SK-N-SH (cell line): Measurements from ENCODE around the gene TAB2. TPM values are rescaled to one million over a fixed set of nuclear protein-coding genes. Genes with fewer than 3 reads are reported as not detected.
"Not testable (repeated sequence)": the region's sequence is repeated elsewhere in the genome, so short reads cannot be mapped to it uniquely, and the experiment has no call there.

ENCODE experiments used
- CTCF ChIA-PET: fragments of 300-600, 350-600 bp; formaldehyde crosslinking; extraction: SDS; loops from one replicate; lab custom pipeline; 2021; lab: Yijun Ruan, JAX
- POLR2A ChIA-PET: fragments of 350-600 bp; sonication (Branson Sonifier 250); formaldehyde crosslinking; extraction: SDS; loops from one replicate; lab custom pipeline; 2020; ENCODE audit warnings: antibody characterized with exemption, inconsistent platforms; lab: Yijun Ruan, JAX
- DNase-seq: peaks from one replicate; pipeline ENCODE4 v3.0.0; 2012
- H2AFZ ChIP-seq: fragments of 200-600 bp; sonication (generic); 2 replicates; pipeline ENCODE4 v1.8.1; 2016; ENCODE audit warnings: antibody characterized with exemption, mild to moderate bottlenecking, low read depth
- H3F3A ChIP-seq: fragments of 200-600 bp; sonication (generic); replicated peaks from 2 replicates; pipeline ENCODE3; 2016; ENCODE audit warnings: antibody characterized with exemption, mild to moderate bottlenecking; ENCODE audit not compliant: insufficient read depth
- H3K27ac ChIP-seq, 2 experiments: fragments of 200-500 bp in 1 of 2; fragments of 200-600 bp in 1 of 2; sonication (Bioruptor generic) in 1 of 2; sonication (generic), shearing (Covaris generic) in 1 of 2; 2 replicates each; pipeline versions ENCODE4 v1.5.1 to v1.6.1; 2014 to 2016; ENCODE audit warnings: low read depth in 2 of 2, inconsistent platforms in 1 of 2, low read length in 1 of 2, mild to moderate bottlenecking in 1 of 2, mixed read lengths in 1 of 2
- H3K27me3 ChIP-seq: fragments of 200-600 bp; sonication (generic), shearing (Covaris generic); 2 replicates; pipeline ENCODE4 v1.6.1; 2016; ENCODE audit warnings: mixed run types; ENCODE audit not compliant: insufficient read depth
- H3K36me3 ChIP-seq, 2 experiments: fragments of 200-500 bp in 1 of 2; fragments of 200-600 bp in 1 of 2; sonication (Bioruptor generic) in 1 of 2; sonication (generic) in 1 of 2; replicated peaks in 1 of 2; 2 replicates each; pipeline versions ENCODE3 to v1.5.1; 2014 to 2016; ENCODE audit warnings: low read length in 1 of 2, mild to moderate bottlenecking in 1 of 2; ENCODE audit not compliant: insufficient read depth in 2 of 2, control insufficient read depth in 1 of 2
- H3K4me1 ChIP-seq, 2 experiments: fragments of 200-500 bp in 1 of 2; fragments of 200-600 bp in 1 of 2; sonication (Bioruptor generic) in 1 of 2; sonication (generic), shearing (Covaris generic) in 1 of 2; 2 replicates each; pipeline versions ENCODE4 v1.5.1 to v1.6.1; 2014 to 2016; ENCODE audit warnings: low read depth in 1 of 2, low read length in 1 of 2, mixed run types in 1 of 2; ENCODE audit not compliant: insufficient read depth in 2 of 2, control insufficient read depth in 1 of 2
- H3K4me2 ChIP-seq: fragments of 200-600 bp; sonication (generic), shearing (Covaris generic); 2 replicates; pipeline ENCODE4 v1.6.1; 2017; ENCODE audit warnings: mixed run types
- H3K4me3 ChIP-seq, 2 experiments: fragments of 200-500 bp in 1 of 2; fragments of 200-600 bp in 1 of 2; sonication (Bioruptor generic) in 1 of 2; sonication (generic), shearing (Covaris generic) in 1 of 2; 2 replicates each; pipeline versions ENCODE4 v1.5.1 to v1.8.1; 2014 to 2016; ENCODE audit warnings: low read depth in 2 of 2, inconsistent platforms in 1 of 2, low read length in 1 of 2, mild to moderate bottlenecking in 1 of 2, mixed read lengths in 1 of 2, moderate library complexity in 1 of 2
- H3K79me2 ChIP-seq: fragments of 200-600 bp; sonication (generic); 2 replicates; pipeline ENCODE4 v1.8.1; 2017; ENCODE audit warnings: mild to moderate bottlenecking; ENCODE audit not compliant: insufficient read depth
- H3K9ac ChIP-seq: fragments of 200-600 bp; sonication (generic); 2 replicates; pipeline ENCODE4 v1.6.1; 2017; ENCODE audit warnings: mixed run types
- H3K9me2 ChIP-seq: fragments of 200-600 bp; sonication (generic); 2 replicates; pipeline ENCODE4 v1.6.1; 2017; ENCODE audit warnings: mixed run types
- H3K9me3 ChIP-seq: fragments of 200-600 bp; sonication (generic); 2 replicates; pipeline ENCODE4 v1.6.1; 2017; ENCODE audit warnings: mixed run types, mild to moderate bottlenecking, moderate library complexity
- H4K20me1 ChIP-seq: fragments of 200-600 bp; sonication (generic); 2 replicates; pipeline ENCODE4 v1.6.1; 2017; ENCODE audit warnings: mild to moderate bottlenecking, mixed run types; ENCODE audit not compliant: insufficient read depth
- CHD2 ChIP-seq: fragments of 150-350 bp; IDR thresholded peaks from 2 replicates; pipeline ENCODE4 v1.6.1; 2018; ENCODE audit warnings: low read length; ENCODE audit not compliant: partially characterized antibody
- FOSL2 ChIP-seq: IDR thresholded peaks from 2 replicates; pipeline ENCODE4 v1.4.0; 2012; ENCODE audit warnings: low read depth, mild to moderate bottlenecking, moderate library complexity, borderline replicate concordance
- MXI1 ChIP-seq: IDR thresholded peaks from 2 replicates; pipeline ENCODE4 v1.6.1; 2012; ENCODE audit warnings: mild to moderate bottlenecking, low read depth, low read length, improper control_type of control experiment
- NRF1 ChIP-seq: IDR thresholded peaks from 2 replicates; pipeline ENCODE4 v1.6.1; 2012; ENCODE audit warnings: low read depth, mild to moderate bottlenecking, low read length
- PBX3 ChIP-seq: IDR thresholded peaks from 2 replicates; pipeline ENCODE4; 2012
- RAD21 ChIP-seq: IDR thresholded peaks from 2 replicates; pipeline ENCODE4 v1.6.1; 2012; ENCODE audit warnings: mild to moderate bottlenecking, low read length
- RCOR1 ChIP-seq: fragments of 150-350 bp; IDR thresholded peaks from 2 replicates; pipeline ENCODE4 v1.6.1; 2017; ENCODE audit warnings: antibody characterized with exemption, low read length
- REST ChIP-seq: IDR thresholded peaks from 2 replicates; pipeline ENCODE4 v1.6.1; 2012; ENCODE audit warnings: mild to moderate bottlenecking, low read depth, low read length, moderate library complexity
- RXRA ChIP-seq: IDR thresholded peaks from 2 replicates; pipeline ENCODE4 v1.4.0; 2012; ENCODE audit warnings: low read depth, mild to moderate bottlenecking, borderline replicate concordance
- SMC3 ChIP-seq: IDR thresholded peaks from 2 replicates; pipeline ENCODE4 v1.6.1; 2012; ENCODE audit warnings: low read depth, low read length, improper control_type of control experiment
- TCF12 ChIP-seq: IDR thresholded peaks from 2 replicates; pipeline ENCODE4 v1.4.0; 2012
- TEAD4 ChIP-seq: IDR thresholded peaks from 2 replicates; pipeline ENCODE4 v1.4.0; 2012; ENCODE audit warnings: mild to moderate bottlenecking, borderline replicate concordance; ENCODE audit not compliant: insufficient read depth
- WGBS: methylation state at CpG from one replicate; pipeline ENCODE4 v1.1.6; 2017; ENCODE audit warnings: low lambda C conversion rate; 5-methylcytosine and 5-hydroxymethylcytosine counted together
- polyA plus RNA-seq, 3 experiments: library from polyadenylated mRNA; depleted of rRNA; stranded (reverse); fragments of >200 nt; gene quantifications; 2 replicates each; pipeline ENCODE4 v1.2.3, GENCODE V29; 2012
- small RNA-seq, 7 experiments: library from RNA; depleted of rRNA; stranded (forward); fragments of <200 nt; gene quantifications; one replicate each; pipeline ENCODE3, GENCODE V24; 2012
- TF ChIP-seq, protein P1 (sequence below): fragments of 150-350 bp; IDR thresholded peaks from 2 replicates; pipeline ENCODE4 v1.6.1; 2016; ENCODE audit warnings: mild to moderate bottlenecking, low read depth, low read length

The TAB2 gene
- polyA plus RNA-seq, 1 of the 3 experiments (the other 2 are of a cell fraction), result 24.4 TPM

- H3K9me2 ChIP-seq, result no peaks in the 10 kb centered on the region
Measured at GRCh38 chr6:149459761-149460160, 142.2 kb downstream of the TAB2 start.

GRCh38 chr6:149460249-149460648 is 142.7 kb downstream of the TAB2 start:
- H3K4me1 ChIP-seq, H3K4me3 ChIP-seq, H3K27me3 ChIP-seq, H3K9me2 ChIP-seq, H3K36me3 ChIP-seq, H4K20me1 ChIP-seq, DNase-seq, H3K9me3 ChIP-seq, H3K4me2 ChIP-seq, POLR2A ChIA-PET, H2AFZ ChIP-seq, H3K79me2 ChIP-seq, H3K27ac ChIP-seq, H3F3A ChIP-seq, H3K9ac ChIP-seq: not testable (repeated sequence)
- 66% methylated on average over 3 of the region's 3 CpGs for WGBS
- CTCF ChIA-PET, result interaction anchor here (0.6 kb wide), 1 partner anchor 28 kb away, joined by 4 read pairs; no protein-coding TSS in a partner anchor

More at GRCh38 chr6:149459761-149460160, 142.2 kb downstream of the TAB2 start:
- Histone ChIP-seq H3K79me2 (no peaks in the 10 kb centered on the region), H3F3A (no peaks in the 10 kb centered on the region), H3K4me1 (peaks cover 0 to 4% of the 10 kb centered on the region in 2 experiments; a peak in 1 of 4 replicates), H3K27ac (no peak overlapping the region), H3K36me3 (no peaks in the 10 kb centered on the region), H3K27me3 (no peaks in the 10 kb centered on the region), H3K4me3 (no peak overlapping the region), H3K9ac (no peak overlapping the region), H2AFZ (no peak overlapping the region), H3K4me2 (no peak overlapping the region), H3K9me3 (no peaks in the 10 kb centered on the region), H4K20me1 (no peaks in the 10 kb centered on the region)
- 64% methylated on average over 5 of the region's 5 CpGs for WGBS
- ChIA-PET POLR2A (no interaction called here), CTCF (no interaction called here)
- DNase-seq, result no peak
- TF ChIP-seq FOSL2 (no peak), CHD2 (no peak), NRF1 (no peak), RAD21 (no peak), REST (no peak), PBX3 (no peak), RXRA (no peak), SMC3 (no peak), RCOR1 (no peak), TCF12 (no peak), TEAD4 (no peak), MXI1 (no peak)
- TF ChIP-seq, protein P1, sequence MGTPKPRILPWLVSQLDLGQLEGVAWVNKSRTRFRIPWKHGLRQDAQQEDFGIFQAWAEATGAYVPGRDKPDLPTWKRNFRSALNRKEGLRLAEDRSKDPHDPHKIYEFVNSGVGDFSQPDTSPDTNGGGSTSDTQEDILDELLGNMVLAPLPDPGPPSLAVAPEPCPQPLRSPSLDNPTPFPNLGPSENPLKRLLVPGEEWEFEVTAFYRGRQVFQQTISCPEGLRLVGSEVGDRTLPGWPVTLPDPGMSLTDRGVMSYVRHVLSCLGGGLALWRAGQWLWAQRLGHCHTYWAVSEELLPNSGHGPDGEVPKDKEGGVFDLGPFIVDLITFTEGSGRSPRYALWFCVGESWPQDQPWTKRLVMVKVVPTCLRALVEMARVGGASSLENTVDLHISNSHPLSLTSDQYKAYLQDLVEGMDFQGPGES, result no peak

Small RNA genes lying within 50 kb of the gene (small RNA-seq; reads per million reads assigned to genes)
- gene RN7SL234P, result 0 reads per million in 7 experiments

Other genes with a start within 250 kb of the TAB2 start
- not detected in 2 replicates for gene SUMO4, start 82.5 kb downstream of the TAB2 start, polyA plus RNA-seq (2012; rRNA removed)
- gene ZC3H12D, start 167.3 kb downstream of the TAB2 start, polyA plus RNA-seq (2012; rRNA removed), result 0.03 and 0.05 TPM in 2 replicates
- 3.3 and 3.9 TPM in 2 replicates for gene PPIL4, start 228.3 kb downstream of the TAB2 start, polyA plus RNA-seq (2012; rRNA removed)
- gene GINM1, start 248.7 kb downstream of the TAB2 start, polyA plus RNA-seq (2012; rRNA removed), result 24.4 and 27.8 TPM in 2 replicates